CD4-positive, alpha-beta T cell treated with Interleukin-4 for 1 hour (primary cell): Measurements from ENCODE around the gene GATAD2B.

Experiments
- DNase-seq, 2 donors: peaks; one replicate each; pipeline ENCODE4 v3.0.0-alpha.2; 2020 to 2022

Gene GATAD2B

DNA sequence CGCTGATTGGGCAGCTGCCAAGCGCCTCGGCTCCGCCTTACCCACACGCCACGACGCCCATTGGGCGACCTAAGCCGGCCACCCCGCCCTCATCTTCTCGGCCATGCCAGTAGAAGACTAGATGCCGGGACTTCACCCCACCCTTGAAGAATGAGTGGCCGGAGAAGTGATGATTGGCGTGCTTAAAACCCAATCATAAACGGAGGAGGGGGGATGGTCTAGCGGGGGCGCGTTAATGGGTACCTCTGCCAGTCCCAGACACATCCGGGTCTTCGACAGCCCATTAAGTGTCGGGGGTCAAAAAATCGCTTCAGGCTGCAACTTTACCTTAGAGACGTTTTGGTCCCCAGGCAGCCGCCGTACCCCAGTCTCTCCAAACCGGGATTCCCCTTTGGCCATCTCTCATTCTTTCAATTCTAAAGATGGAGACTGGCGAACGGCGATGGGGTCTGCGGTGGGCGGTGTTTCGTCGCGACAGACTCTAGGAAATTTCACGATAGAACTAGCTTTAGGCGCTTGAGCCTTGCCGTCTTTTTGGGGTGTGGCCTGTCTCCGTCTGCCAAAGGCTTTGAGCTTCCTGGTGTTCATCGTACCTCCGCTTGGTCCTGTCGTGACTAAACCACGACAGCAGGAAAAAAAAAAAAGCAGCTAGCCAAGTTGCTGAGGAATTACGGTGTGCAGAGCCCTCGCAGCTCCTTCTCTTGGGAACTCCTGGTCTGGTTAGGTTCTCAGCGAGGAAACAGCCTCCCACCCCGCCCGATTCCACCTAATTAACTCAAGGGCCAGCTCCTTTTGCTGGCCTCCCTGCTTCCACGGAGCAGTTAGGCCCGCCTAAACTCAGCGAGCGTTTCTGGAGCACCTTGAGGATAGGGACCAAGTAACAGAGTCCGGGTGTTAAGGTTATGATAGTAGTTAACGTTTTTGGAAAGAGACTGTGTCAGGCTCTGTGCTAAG is at the start of gene GATAD2B:
Gene GATAD2B, minus strand, starts transcription at position 1 of the 954 bp plus-strand sequence. CDS start 94,625 bp downstream, outside the sequence.
- DNase-seq: peak; percentile 100

DNA sequence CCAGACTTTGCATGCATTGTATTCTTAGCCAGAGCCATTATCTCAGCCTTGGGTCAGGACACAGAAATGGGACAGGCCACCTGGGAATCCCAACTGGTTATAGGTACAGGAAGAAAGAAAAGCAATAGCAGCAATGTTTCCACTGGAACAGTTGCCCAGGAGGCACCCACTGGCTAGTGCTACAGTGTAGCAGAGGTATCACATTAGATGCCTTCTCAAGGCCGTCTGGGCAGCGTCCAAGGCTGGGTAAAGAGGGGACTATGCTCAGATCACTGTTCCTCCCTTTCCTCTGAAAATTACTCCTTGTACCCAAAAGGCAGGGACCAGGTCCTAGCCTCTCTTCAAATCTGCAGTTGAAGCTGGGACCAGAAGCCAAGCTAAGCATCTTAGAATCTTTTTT is 47.6 kb upstream of the GATAD2B start:
- no peak for DNase-seq

DNA sequence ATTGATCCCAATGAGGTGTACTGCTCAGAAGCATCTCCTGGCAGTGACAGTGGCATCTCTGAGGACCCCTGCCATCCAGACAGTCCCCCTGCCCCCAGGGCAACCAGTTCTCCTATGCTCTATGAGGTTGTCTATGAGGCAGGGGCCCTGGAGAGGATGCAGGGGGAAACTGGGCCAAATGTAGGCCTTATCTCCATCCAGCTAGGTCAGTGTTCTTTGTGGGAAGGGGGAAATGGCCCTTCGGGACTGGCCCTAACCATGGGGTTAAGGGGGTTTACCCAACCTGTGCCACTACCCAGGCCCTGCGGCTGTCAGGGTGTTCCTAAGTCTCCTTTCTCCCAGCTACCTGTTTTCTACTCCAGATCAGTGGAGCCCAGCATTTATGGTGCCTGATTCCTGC is 46.2 kb upstream of the GATAD2B start:
- DNase-seq: no peak

DNA sequence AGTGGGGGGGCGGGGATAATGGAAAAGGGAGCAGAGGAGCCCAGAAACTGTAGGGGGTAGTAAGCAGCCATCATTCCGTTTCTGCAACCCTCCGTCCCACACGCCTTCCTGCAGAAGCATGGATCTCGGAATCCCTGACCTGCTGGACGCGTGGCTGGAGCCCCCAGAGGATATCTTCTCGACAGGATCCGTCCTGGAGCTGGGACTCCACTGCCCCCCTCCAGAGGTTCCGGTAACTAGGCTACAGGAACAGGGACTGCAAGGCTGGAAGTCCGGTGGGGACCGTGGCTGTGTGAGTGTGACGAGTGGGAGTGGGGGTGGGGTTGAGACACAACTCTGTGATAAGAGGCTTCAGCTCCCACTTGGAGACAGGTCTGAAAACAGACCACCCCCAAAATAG is 45.6 kb upstream of the GATAD2B start:
- no peak for DNase-seq

DNA sequence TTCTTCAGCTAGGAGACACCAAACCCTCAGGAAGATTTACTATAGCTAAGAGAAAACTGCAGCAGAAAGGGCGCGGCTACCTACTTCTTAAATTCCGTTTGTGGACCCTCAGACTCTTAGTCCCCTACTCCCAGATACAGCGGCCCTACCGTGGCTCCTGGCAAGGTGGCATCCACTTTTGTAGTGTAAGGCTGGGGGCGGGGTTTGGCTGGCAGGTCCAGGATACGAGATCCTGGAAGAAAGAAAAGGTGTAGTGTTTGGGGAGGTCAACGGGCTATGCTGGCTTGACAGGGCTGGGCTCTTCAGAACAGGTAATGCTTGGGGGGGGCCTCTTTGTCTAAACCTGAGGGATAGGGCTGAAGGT is 45.2 kb upstream of the GATAD2B start:
- no peak for DNase-seq

DNA sequence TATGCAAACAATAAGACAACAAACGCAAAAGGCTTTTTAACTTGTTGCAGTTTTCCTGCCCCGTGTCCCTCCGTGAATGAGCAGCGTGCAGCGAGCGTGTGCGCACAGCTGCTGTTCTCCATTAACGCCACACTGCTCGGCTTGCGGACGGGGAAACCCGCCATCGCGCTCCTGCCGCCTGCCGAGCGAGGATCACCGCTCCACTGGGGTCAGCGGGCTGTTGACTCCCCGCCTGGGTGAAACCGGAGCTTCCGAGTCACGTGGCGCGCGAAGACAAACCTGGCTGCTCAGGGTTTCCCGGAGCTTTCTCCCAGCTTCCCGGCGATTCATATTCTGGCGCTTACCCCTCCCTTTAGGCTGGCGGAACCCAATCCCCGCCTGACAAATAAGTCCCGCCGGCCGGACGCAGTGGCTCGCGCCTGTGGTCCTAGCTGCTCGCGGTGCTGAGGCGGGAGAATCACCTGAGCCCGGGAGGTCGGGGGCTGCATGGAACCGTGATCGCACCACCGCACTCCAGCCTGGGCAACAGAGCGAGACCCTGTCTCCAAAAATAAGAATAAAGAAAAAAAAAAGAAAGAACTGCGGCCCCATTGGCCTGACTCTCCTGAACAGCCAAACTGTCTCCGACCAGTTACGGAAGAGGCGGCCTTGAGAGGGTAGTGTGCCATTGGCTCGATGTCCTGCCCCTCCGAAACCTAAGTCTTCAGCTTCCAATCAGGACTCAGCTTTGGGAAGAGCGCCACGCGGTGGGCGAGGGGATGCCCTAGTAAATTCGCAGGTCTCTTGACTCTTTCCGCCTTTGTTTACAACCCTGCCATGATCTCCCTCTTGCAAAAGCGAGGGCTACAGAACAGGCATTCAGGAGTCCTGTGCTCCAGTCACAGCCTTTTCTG is 44.6 kb upstream of the GATAD2B start, which contains the start of gene CREB3L4:
Gene CREB3L4, plus strand, starts transcription at position 796 of the 893 bp plus-strand sequence. CDS start 624 bp downstream, outside the sequence.
- peak; percentile 90 to 91 for DNase-seq

DNA sequence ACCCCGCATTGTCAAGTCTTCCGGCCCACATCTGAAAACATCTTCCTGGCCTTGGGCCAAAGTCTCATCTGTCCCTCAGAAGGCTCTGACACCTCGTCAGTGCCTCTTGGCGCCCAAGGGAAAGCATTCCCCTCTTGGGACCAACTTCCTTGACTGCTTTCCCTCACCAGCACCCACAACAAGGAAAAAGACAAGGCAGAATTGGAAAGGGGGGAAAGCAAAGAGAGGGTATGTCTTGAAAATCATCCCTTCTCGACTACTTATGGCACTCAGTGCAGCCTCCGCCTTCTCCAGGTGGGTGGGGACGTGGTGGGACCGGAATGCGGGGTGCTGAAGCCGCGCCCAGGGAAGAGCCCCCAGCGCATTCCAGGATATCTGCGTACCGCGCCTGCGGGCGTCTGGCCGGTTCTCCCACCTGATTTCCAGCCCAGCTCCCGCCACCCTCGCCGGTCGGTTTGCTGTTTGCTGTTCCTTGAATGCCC is 41.1 kb upstream of the GATAD2B start:
- no peak for DNase-seq

DNA sequence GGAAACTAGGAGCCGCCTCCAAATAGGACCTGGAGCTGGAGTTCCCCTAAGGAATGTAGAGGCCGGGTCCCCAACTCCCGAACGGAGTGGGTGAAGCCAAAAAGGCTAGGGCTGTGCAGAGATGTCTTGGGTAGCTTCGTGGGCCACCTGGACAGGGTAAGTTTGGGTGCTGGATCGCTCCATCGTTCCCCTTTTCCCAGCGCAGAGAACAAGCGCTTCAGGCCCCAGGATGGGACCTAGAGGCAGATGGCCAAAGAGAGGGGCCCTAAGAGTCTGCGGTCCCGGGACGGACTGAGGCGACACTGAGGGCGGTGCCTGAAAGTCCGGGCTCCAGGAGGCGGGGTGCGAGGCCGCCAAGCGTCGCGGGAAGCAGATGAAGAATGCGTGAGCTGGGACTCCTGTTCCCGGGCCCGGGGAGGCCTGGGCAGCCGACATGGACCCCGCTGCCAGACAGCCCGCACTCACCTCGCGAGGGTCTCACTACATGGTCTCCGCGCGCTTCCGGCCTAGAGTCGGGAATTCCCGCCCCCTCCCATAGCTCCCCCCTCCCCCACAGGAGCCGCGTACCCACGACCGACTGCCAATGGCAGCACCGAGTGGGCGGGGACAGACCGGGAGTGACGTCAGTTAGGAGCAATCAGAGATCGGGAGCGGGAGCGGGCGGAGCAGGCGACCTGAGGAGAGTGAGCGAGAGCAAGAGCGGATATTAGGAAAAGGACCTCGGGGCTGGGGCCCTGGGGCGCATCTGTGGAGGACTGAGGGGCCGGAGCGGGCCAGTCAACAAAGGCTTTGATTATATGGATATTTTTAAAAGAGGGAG is 40.5 kb upstream of the GATAD2B start, which contains the start of gene SLC39A1:
Gene SLC39A1, minus strand, starts transcription at position 508 of the 820 bp plus-strand sequence. CDS start 822 bp downstream, outside the sequence.
- DNase-seq: peak; percentile 92 to 94

DNA sequence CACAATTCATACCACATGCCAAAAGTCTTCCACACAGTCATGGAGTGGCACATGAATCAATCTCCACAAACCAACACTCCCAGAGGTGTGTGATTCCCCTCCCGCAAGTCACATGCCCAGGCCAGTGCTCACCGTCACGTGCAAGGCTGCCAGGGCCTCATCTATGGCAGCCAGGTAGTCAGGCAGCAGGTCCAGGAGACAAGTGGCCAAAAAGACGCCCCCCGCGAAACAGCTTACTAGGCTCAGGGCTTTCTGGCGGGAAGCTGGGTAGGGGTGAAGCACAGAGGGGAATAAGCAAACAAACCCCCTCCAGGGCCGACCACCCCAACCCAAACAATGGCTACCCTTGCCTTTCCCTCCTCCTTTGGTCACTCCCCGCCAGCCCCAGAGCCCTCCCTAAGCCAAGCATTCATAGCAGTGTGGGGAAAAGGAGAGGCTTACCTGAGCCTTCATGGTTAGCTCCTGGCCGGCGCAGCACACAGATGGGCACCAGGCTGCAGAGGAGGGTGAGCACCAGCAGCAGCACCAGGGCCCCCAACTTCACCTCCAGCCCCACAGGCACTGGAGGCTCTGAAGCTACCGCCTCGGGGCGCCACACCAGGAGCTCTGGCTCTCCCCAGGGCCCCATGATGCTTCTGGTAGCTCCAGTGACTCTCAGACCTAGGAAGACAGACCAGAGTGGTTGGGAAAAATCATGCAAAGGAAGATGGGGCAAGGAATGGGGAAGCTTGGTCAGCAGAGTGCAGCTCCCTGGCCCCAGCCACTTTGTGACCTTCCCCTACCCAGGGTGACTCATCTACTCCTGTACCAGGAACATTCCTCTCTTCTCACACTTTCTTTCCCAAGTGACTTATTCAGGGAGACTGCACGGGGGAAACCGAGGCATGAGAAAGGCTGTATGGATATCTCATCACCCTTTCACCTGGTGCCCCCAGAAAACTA is 39.6 kb upstream of the GATAD2B start:
- peak in 1 of 2 donors; percentile 41 for DNase-seq

DNA sequence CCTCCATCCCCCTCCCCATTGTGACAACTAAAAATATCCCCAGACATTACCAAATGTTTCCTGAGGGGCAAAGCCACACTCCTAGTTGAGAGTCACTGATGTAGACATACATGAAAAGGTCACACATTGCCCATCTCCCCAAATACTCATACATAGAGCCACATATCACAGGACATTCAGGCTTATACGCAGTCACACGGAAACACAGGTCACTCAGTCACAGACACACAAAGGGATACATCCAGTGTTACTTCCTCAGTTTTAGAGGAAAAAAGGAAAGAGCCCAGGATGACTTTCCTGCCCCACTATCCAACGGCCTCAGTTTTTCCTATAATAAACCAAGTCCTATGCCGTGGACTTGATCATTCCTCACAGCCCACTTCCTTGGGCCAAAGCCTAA is 38.6 kb upstream of the GATAD2B start:
- no peak for DNase-seq

DNA sequence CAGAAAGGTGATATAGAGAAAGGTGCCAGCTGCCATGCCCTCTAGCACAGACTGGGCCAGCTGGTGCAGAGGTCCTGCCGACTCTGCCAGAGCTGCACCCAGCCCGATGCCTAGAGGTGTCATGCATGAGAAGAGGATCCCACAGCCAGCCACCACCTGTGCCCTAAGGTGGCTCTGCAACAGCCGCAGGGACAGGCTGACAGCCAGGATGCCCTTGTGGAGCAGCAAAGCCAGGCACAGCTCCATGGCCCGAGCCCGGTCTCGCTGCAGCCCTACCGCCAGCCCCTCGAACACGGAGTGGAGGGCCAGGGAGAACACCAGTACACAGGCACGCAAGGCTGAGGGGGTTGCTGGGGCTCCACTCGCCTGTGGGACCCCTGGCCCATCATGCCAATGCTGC is 37.4 kb upstream of the GATAD2B start:
- no peak for DNase-seq

DNA sequence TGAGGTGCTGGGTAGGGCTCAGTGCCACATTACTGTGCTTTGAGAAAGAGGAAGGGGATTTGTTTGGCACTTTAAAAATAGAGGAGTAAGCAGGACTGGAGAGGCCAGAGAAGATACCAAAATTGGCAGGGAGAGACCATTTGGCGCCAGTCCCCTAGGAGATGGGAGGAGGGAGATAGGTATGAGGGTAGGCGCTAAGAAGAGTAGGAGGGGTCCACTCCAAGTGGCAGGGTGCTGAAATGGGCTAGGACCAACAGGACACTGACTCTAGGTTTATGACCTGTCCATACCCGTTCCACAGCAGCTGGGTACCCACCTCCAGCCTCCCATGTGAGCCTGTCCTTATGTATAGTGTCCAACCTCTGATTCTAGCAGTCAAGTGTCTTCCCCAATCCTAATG is 36.7 kb upstream of the GATAD2B start:
- no peak for DNase-seq

DNA sequence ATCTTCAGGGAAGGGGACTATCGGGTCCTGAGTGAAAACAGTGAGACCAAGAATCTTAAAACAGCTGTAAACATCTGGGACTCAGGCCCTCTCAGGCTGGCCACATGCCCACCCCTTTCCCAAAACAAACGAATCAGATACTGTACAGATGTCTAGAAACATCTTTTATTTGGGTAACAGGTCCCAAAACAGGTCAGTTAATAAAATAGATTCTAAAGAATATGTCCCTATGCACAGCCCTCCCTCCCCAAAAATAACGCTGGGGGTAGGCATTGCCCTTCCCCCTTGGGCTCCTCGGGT is 36.1 kb upstream of the GATAD2B start:
- DNase-seq: no peak

DNA sequence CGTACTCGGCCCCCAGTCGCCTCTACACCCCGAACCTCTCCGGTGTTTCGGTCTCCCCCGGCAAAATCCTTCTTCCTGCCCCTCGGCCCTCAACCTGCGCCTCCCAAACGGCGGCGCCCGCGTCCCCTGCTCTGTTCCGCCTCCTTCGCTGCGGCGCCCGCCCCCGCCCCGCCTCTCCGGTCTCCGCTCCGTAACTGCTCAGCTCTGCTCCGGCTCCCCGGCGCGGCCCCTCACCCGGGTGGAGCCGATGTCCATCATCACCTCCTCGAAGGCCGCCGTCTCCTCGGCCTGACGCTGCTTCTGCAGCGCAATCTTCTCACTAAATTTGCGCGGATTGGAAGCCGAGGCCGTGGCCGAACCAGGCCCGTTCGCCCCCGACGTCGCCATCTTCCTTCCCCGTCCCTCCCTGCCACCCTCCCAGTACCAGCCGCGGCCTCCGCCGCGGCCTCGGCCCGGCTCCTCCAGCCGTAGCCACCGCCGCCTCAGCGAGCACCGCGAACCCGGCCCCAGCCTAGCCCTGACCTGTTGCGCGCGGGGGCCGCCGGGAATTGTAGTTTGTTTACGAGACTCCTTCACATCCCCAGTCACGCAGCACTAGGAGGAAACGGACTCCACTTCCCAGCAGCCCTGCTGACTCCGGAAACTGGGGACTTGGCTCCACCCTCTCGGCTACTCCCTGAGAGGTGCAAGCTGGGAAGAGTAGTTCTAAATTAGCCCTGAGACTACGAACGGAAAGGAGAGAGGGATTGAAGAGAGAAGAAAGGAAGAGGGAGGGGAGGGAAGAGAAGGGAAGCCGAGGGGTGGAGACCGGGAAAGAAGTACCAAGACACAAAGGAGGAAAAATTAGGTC is 35.6 kb upstream of the GATAD2B start, which contains the start of gene CRTC2:
Gene CRTC2, minus strand, starts transcription at position 502 of the 850 bp plus-strand sequence. Its CDS starts 115 bp downstream, at position 387.
- DNase-seq: peak; percentile 98

DNA sequence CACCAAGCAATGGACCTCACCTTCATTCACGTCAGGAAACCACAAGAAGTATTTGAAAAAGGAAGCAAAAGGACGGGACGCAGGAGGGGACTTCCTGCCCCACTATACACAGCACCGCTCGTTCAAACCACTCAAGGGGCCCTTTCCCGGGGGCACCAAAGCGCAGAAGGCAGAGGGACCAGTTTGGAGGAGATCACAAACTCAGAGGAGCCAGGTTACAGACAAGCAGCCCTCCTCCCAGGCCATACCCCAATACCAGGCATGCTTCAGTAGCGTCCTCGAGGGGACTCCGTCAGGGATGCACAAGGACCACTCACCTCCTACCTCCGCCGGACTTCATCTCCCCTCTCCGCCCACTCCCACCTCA is 35.0 kb upstream of the GATAD2B start:
- peak; percentile 15 to 63 for DNase-seq

DNA sequence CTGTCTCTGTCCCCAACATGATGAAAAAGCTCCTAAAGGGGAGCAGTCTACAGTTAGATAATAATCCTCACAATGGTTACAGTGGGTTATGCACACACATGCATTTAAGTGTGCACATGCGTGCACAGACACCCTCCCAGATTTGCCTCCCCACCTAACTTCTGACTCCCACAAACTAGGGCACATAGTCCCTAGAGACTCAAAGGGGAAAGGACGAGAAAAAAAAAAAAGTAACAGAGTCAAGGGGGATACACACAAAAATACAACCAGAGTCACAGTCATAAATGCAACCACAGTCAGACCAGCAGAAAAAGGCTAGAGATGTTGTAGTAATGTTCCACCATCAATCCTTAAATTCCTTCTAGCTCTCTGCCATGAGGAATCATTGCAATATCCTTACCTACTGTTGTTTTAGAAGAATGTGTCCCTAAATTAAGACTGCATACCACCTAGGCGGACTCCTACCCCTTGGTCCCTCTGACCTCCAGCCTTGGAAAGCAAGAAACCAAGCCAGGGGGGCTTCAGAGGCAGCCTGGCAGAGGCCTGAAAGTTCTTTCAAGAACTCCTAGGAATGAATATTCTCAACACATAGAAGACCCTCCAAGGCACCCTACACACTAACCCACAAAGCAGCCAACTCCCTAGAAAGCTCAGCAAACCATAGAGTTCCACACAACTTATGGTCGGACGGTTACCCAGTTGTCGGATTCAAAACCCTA is 34.4 kb upstream of the GATAD2B start:
- DNase-seq: no peak

DNA sequence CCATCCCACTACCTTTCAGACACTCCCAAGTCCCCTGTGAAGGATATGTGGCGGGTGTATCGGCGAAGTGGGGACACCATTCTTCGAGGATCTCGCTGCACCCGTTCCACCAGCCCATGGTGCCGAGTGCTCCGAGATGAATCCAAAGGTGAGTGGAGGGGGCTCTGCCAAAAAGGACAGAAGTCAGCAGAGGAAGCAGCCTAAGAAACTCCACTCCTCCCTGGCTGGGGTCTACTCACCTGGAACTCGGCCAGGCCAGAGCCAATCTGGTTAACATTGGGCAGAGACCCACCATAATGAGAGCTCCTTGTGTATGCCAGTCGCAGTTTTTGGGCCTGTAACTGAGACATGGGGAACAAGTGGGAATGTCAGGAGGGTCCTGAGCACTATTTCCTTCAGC is 32.1 kb upstream of the GATAD2B start:
- DNase-seq: no peak

DNA sequence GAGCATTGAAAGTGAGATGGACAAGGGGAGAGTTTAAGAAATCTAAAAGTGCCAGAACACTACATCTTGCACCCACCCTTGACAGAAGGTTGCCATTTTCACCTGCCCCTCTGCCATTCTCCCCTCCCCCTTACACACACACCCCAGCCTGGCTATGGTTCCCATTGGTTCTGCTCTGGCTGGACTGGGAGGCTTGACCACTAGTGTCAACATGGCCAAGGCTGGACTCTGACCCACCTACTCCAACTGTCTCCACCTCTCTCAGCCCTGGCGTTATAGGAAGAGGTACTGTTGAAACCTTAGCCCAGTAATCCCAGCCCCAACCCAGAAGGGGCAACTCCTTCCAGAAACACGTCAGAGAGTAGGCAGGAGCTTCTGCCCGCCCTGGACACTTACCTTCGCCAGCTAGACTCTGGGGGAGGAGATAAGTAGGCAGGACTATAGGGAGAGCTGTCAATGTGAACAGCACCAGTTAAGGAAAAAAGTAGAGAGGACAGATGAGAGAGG is 31.1 kb upstream of the GATAD2B start:
- no peak for DNase-seq

DNA sequence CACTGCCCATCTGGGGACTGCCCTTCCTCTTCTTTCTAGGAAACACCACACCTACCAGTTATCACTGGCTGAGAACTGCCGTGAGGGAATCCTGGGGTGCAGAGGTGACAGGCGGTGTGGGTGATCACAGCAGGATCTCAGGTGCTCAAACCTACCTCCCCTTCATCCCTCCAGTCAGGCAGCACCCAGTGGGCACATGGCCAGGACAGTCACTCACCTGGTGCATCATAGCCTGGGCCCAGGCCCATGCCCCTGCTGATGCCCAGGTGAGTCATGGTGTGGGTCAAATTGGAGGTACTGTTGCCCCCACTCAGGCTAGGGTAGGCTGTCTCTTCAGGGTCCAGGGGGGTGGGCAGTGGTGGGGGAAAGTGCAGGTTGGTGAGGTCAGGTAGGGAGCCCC is 29.0 kb upstream of the GATAD2B start:
- DNase-seq: no peak
